GM21390 (cell line): ENCODE data around the gene MYLIP.
A peak's percentile ranks its signal among the peaks of the same experiment; 100 is the strongest.
"Not testable (repeated sequence)": the region's sequence is repeated elsewhere in the genome, so short reads cannot be mapped to it uniquely, and the experiment has no call there.

ENCODE experiments used
- ATAC-seq: cut with Tn5 transposase; IDR thresholded peaks from one replicate; pipeline ENCODE4 v1.9.1; 2021; ENCODE audit not compliant: unreplicated experiment

Gene MYLIP

DNA sequence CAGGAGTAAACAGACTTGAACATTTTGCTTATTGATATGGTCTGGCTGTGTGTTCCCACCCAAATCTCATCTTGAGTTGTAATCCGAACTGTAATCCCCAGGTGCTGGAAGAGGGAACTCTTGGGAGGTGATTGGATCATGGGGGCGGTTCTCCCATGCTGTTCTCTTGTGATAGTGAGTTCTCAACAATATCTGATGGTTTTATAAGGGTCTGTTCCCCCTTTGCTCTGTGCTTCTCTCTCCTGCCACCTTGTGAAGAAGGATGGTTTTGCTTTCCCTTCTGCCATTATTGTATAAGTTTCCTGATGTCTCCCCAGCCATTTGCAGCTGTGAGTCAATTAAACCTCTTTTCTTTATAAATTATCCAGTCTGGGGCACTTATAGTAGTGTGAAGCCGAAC is 40.0 kb downstream of the MYLIP start:
- no peak for ATAC-seq

DNA sequence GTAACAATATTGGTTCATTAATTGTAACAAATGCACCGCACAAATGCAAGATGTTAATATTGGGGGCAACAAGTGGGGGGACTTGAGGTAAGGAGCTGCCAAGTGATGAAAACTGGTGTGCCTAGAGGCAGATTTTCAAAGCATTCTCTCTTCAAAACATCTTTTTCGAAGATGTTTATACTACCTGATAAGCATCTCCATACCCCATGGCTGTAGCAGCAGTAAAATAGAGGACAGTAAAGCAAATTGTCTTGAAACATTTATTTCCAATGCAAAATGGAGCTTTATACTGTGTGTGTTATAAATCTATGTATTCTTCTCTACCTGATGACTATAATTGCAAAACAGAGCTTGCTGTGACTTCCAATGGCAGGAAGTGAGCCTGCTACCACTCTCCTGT is 42.5 kb downstream of the MYLIP start:
- ATAC-seq = no peak

DNA sequence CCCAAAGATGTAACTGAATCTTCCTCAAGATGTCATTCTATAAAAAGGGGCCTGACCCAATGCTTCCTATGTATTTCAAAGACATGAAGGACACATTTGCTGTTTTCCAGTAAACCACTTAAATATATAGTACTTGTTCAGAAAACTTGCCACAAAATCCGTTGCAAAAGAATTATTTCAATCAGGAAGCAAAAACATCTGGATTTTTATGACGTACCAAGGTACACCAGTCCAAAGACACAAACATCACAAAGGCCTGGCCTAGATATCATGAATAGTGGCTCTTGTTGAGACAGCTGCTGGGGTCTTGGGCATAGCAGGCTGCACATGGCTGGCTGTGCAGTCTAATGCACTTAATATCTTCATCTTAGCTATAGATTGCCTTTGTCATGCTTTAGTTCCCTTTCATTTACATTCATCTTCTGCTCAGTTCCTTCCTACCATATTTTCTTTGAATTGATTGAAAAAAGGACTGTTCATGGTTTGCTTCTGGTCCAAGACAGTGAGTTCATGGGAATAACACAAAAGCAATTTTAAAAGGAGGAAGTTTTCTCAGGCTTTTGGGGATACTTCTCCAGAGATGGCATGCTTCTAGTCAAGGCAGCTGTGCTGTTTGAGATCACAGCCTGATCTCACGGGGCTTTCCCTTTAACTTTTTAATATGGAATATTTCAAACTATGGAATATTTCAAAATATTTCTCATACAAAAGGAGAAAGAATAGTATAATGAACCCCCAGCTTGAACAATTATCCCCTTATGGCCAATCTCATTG is 44.5 kb downstream of the MYLIP start:
- no peak for ATAC-seq

GRCh38 chr6:16174416-16175078 is 45.7 kb downstream of the MYLIP start:
- ATAC-seq = no peak

GRCh38 chr6:16176600-16176999 is 47.7 kb downstream of the MYLIP start:
- not testable (repeated sequence) for ATAC-seq

DNA sequence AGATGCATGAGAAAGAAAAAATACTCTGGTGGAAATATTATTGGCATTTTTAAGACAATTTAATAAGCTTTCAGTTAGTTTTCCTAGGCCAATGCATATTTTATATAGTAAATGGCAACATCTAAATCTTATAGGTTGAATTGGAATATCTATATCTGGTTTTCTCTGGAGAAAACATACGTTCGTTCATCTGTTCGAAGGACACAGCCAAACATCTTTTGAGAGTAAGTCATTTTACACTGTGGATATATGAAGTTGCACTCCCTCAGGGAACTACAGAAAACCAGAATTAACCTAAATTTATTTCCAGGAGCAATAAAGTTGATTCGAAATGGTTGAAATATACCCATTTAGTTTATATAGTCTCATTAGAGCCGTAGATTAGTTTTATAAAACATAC is 49.0 kb downstream of the MYLIP start:
- ATAC-seq = no peak

DNA sequence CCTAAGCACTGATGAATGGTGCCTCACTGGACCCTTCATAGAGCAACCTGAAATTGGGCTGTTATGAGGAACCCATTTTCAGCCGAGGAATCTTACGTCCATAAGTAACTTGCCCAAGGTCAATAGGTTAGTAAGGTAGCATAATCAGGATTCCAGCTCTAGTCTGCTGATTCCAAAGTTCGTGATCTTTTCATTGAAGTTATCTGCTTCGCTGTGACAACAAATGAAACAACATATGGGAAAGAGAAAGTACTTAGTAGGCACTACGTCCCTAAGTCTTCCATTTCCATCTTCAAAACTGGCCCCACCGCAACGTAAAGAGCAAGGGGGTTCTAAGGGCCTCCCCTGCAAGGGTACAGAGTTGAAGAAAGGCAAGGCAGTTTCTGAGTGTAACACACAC is 49.5 kb downstream of the MYLIP start:
- no peak for ATAC-seq

DNA sequence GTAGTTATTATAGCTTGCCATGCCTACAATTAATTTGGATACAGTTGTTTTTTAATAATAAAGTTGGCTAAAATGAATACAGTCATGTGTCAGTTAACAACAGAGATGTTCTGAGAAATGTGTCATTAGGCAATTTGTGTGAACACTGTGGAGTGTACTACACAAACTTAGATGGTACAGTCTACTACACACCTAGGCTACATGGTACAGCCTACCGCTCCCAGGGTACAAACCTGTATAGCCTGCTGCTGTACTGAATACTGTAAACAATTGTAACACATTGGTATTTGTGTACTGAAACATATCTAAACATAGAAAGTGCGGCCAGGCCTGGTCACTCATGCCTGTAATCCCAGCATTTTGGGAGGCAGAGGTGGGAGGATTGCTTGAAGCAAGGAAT is 50.2 kb downstream of the MYLIP start:
- ATAC-seq = no peak

DNA sequence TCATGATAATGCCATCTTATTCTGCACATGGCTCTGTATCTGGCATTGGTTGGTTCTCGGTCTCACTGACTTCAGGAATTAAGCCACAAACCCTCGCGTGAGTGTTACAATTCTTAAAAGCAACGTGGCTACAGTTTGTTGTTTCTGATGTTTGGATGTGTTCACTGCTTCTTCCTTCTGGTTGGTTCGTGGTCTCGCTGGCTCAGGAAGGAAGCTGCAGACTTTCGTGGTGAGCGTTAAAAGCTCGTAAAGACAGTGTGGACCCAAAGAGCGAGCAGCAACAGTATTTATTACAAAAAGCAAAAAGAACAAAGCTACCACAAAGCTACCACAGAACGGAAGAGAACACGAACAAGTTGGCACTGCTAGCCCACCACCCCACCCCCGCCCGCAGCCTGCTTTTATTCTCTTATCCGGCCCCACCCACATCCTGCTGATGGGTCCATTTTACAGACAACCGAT is 51.1 kb downstream of the MYLIP start:
- ATAC-seq = no peak

DNA sequence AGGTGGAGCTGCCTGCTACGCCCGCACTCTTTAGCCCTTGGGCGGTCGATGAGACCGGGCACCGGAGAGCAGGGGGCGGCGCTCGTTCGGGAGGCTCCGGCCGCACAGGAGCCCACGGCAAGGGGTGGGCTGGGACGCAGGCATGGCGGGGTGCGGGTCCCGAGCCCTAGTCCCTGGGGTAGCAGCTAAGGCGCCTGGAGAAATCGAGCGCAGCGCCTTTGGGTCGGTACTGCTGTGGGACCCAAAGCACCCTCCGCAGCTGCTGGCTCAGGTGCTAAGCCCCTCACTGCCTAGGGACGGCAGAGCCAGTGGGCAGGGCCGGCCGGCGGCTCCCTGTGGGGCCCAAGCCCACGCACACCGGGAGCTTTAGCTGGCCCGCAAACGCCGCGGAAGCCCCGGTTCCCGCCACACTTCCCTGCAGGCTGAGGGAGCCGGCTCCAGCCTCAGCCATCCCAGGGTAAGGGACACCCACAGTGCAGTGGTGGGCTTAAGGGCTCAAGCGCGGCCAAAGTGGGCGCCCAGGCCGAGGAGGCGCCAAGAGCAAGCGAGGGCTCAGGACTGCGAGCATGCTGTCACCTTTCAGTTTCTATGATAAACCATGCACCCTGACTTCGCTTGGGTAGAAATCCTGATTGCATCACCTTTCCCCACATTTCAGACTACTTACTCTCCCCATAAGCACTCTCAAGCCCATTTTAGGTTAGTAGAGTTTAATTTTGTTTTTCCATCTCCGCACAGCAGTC is 52.0 kb downstream of the MYLIP start:
- ATAC-seq = no peak

DNA sequence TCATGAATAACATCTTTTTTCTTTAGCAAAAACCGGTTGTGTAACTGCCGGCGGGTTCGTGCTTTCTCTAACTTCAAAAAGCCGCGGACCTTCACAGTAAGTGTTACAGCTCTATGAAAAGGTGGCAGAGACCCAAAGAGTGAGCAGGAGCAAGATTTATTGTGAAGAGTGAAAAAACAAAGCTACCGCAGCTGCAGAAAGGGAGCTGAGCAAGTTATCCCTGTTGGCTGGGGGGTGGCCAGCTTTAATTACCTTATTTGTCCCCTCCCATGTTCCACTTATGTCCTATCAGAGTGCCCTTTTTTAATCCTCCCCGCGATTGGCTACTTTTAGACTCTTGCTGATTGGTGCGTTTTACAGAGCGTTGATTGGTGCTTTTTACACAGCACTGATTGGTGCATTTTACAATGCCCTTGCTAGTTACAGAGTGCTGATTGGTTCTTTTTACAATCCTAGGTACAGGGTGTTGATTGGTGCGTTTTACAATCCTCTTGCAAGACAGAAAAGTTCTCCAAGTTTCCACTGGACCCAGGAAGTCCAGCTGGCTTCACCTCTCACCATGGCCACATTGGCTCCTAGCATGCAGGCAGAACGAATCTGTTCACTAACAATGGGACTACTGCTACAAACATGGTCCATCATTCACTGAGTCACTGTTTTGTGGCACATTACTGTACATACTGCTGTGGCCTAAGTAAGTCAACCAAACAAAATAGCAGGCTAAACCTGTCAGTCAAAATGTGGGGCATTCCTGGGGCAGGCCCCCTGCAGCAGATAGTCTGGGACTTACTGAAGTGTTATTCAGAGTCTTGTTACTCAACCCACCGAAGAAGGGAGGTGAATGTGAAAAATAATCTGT is 52.8 kb downstream of the MYLIP start:
- ATAC-seq = no peak

GRCh38 chr6:16183187-16183664 is 54.3 kb downstream of the MYLIP start:
- peak; percentile 45 for ATAC-seq

DNA sequence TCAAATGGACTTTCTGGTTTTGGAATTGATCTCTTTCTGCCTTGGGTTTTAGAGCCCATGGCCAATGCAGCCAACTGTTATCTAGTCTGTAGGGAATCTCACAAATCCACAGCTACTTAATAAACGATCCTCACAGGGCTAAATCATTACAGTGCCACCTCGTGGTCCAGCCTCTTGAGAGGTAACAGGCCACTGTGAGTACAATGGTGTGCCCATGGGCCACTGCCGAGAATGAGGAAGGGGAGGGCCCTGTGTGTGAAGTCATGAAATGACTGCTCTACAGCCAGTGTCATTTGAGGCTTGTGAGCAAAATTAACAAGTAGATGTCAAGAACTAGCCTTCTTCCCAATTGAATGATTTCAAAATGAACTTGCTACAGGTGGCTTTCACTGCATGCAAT is 55.2 kb downstream of the MYLIP start:
- ATAC-seq = no peak

- ATAC-seq = no peak
Measured at GRCh38 chr6:16184551-16184950, 55.7 kb downstream of the MYLIP start.

DNA sequence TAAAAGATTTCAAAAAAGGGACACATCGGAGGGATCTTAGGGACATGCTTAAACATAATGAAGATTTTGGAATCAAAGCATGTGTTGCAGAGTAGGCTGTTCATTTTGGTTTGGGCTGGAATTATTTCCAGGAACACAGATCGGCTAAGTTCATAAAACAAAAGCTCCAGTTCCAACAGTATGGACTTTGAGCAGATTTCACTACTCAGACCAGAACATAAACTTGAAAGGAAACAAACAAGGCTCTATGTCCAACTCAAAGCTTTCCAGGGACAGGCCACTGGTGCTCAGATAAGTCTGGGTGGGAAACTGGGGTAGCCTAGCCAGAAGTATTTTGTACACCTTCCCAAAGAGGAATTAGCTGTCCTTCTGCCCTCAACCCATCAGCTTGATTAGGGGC is 58.3 kb downstream of the MYLIP start:
- no peak for ATAC-seq

- ATAC-seq = no peak
Measured at GRCh38 chr6:16190214-16190613, 61.3 kb downstream of the MYLIP start.

- ATAC-seq = no peak
Measured at GRCh38 chr6:16196260-16196983, 67.5 kb downstream of the MYLIP start.

DNA sequence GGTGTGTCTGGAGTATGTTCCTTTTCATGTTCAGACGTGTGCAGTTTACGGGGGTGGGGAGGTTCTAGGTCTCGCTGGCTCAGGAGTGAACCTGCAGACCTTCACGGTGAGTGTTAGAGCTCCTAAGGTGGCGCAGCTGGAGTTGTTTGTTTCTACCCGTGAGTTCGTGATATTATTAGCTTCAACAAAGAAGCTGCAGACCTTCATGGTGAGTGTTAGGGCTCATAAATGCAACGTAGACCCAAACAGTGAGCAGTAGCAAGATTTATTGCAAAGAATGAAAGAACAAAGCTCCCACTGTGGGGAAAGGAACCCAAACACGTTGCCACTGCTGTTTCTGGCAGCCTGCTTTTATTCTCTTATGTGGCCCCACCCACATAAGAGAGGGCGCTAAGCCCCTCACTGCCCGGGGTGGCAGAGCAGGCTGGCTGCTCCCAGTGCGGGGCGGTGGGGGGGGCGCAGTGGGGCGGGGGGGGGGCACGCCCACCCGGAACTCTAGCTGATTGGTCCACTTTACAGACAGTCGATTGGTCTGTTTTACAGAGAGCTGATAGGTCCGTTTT is 68.2 kb downstream of the MYLIP start:
- no peak for ATAC-seq
